ENCODE results near the gene RTL3.

Gene RTL3, protein sequence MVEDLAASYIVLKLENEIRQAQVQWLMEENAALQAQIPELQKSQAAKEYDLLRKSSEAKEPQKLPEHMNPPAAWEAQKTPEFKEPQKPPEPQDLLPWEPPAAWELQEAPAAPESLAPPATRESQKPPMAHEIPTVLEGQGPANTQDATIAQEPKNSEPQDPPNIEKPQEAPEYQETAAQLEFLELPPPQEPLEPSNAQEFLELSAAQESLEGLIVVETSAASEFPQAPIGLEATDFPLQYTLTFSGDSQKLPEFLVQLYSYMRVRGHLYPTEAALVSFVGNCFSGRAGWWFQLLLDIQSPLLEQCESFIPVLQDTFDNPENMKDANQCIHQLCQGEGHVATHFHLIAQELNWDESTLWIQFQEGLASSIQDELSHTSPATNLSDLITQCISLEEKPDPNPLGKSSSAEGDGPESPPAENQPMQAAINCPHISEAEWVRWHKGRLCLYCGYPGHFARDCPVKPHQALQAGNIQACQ

DNA sequence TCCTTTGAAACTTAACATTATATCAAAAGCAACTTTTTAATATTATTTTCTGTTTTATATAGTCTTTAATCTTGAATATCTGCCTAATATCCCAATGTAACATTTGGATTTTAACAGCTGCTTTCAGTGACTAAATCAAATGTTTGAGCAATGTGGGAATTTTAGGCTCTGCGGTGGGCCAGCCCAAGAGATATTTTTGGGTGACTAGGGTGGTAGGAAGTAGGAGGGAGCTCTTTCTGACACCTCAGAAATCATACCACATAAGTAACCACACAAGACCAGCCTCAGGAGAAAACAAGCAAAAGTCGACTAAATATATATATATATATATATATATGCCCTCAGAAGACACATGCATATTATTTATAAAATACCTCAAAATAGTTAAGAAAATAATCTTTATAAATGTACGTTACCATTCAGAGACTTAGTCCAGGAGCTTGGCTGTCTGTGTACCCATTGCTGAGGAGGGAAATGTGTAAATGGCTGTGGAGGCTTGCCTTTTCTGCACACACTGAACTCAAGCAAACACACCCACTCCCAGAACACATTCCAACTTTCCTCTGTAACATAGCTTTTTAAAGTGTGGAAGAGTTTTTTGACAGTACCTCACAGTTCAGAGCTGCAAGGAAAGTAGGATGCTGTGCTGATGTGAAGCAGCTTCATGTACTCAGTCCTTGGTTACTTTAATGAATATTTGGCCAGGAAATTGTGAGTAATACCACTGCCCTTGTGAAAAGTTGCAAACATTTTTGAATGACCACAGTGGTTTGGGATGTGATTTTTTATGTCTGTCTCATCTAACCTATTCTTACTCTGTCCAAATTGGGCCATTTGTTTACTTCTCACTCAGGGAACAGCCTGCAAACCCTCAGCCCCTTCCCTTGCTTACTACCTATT lies at the start of gene RTL3:
TSS of gene RTL3 (minus strand) at position 484 of the 900 bp plus-strand sequence. CDS start 908 bp downstream, outside the sequence.
- no peak for DNase-seq (ENCODE audit: extremely low read depth, low read depth)
- no peak for TF ChIP-seq CTCF (IDR thresholded peaks at IDR 0.05; ENCODE audit: low read depth, low read length, missing control alignments)
- H3K4me3 ChIP-seq (replicated peaks; ENCODE audit: low read depth, low read length), result no peak within 1 kb of the TSS

- no peak for TF ChIP-seq CTCF (IDR thresholded peaks at IDR 0.05; ENCODE audit: low read depth, low read length, missing control alignments)
- DNase-seq (ENCODE audit: extremely low read depth, low read depth), result no peak
- H3K4me3 ChIP-seq (replicated peaks; ENCODE audit: low read depth, low read length), result no peak overlapping the region
Observed at GRCh38 chrX:78708816-78709215, 49.7 kb upstream of the RTL3 start.

DNA sequence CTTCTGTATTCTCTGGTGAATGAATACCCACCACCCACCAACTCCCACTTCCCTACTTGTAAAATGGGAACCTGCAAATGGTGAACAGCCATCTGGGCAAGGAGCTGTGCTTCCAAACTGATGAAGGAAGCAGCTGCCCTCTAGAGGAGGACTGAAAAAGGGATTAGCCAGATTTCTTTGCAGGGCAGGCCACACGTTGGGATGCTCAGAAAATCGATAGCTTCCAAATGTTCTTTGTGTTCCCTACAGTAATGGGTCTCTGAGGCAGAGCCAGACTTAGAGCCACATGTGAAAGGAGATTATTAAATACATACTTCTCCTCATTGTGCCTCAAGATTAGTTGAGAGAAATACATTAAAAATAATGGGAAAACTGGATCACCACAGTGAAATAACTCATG lies 49.1 kb upstream of the RTL3 start:
- TF ChIP-seq CTCF (IDR thresholded peaks at IDR 0.05; ENCODE audit: low read depth, low read length, missing control alignments), result peak; percentile 52
- no peak overlapping the region for H3K4me3 ChIP-seq (replicated peaks; ENCODE audit: low read depth, low read length)
- peak; percentile 16 for DNase-seq (ENCODE audit: extremely low read depth, low read depth)

- DNase-seq (ENCODE audit: extremely low read depth, low read depth), result no peak
- H3K4me3 ChIP-seq (replicated peaks; ENCODE audit: low read depth, low read length), result no peak overlapping the region
- no peak for TF ChIP-seq CTCF (IDR thresholded peaks at IDR 0.05; ENCODE audit: low read depth, low read length, missing control alignments)
Observed at GRCh38 chrX:78706071-78706470, 46.9 kb upstream of the RTL3 start.

DNA sequence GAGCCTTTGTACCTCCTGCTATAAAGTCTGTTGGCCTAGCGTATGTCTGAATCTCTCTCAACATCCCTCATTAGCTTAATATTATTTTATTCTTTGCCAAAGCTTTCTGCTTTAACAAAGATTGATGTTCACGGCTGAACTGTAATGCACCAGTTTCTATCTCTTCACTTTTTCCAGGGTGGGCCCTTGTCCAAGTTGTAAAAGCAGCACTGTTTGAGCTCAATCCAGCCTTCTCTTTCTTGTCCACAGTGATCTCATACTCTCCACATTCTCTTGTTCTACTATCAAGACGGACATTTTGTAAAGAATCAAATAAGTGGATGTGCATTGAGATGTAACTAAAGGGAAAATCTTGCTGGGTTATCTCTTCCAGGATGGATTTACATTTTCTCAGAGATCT lies 34.4 kb upstream of the RTL3 start:
- no peak for DNase-seq (ENCODE audit: extremely low read depth, low read depth)
- no peak for TF ChIP-seq CTCF (IDR thresholded peaks at IDR 0.05; ENCODE audit: low read depth, low read length, missing control alignments)
- H3K4me3 ChIP-seq (replicated peaks; ENCODE audit: low read depth, low read length), result no peak overlapping the region

- H3K4me3 ChIP-seq (replicated peaks; ENCODE audit: low read depth, low read length), result no peak overlapping the region
- TF ChIP-seq CTCF (IDR thresholded peaks at IDR 0.05; ENCODE audit: low read depth, low read length, missing control alignments), result no peak
- no peak for DNase-seq (ENCODE audit: extremely low read depth, low read depth)
Observed at GRCh38 chrX:78693012-78693411, 33.9 kb upstream of the RTL3 start.

All from HFF-Myc (cell line).